ENCODE results near the gene NES. TPM values are rescaled to one million over a fixed set of nuclear protein-coding genes. Genes with fewer than 3 reads are reported as not detected.
A peak's percentile ranks its signal among the peaks of the same experiment; 100 is the strongest.

Gene NES
- total RNA-seq, 1 experiment from 2014 or later = 56.3 TPM

GRCh38 chr1:156700736-156701531, 23.7 kb upstream of the NES start:
- Histone ChIP-seq H3K4me3 (ENCODE audit: low read depth in 2 of 2, low read length in 2 of 2) (peak overlapping the region; percentile 34 to 82), H3K27ac (ENCODE audit: low read length) (peak overlapping the region; percentile 62), H3K27me3 (ENCODE audit: control insufficient read depth, insufficient read depth, low read length) (no peaks in the 10 kb centered on the region), H3K4me1 (ENCODE audit: control insufficient read depth, insufficient read depth, low read length) (peaks cover 70% of the 10 kb centered on the region), H3K36me3 (ENCODE audit: control insufficient read depth, insufficient read depth, low read length) (no peaks in the 10 kb centered on the region; the same call in 1 of the 2 replicates), H3K9me3 (ENCODE audit: control insufficient read depth, insufficient read depth, low read depth, low read length) (no peaks in the 10 kb centered on the region)
- intact Hi-C loops (cut with micrococcal nuclease; ENCODE audit: unreplicated experiment) = no loop called here
- no TSS peak for BruUV-seq (replicated peaks)
- DNase-seq (ENCODE audit: low read depth, low spot score) = no peak
- CTCF ChIA-PET = interaction anchor here (0.5 to 4.6 kb wide), 2 partner anchors 11 to 92 kb away, joined by 4 to 42 read pairs; no protein-coding TSS in a partner anchor
- TF ChIP-seq TCF7L2 (IDR thresholded peaks at IDR 0.05; ENCODE audit: low read depth, low read length) = no peak
- TF ChIP-seq CTCF (IDR thresholded peaks at IDR 0.05) = no peak
- no peak for TF ChIP-seq REST (IDR thresholded peaks at IDR 0.05; ENCODE audit: insufficient read depth in 1 of 2, low read depth in 2 of 2, low read length in 1 of 2)
- no peak for TF ChIP-seq SIN3A (IDR thresholded peaks at IDR 0.05; ENCODE audit: borderline replicate concordance, insufficient read depth, low read depth, low read length)
- no peak for TF ChIP-seq POLR2AphosphoS5 (IDR thresholded peaks at IDR 0.05; ENCODE audit: low read depth, low read length)
- POLR2A ChIA-PET = interaction anchor here (0.5 kb wide), 1 partner anchor 18 kb away, joined by 13 read pairs; no protein-coding TSS in a partner anchor
- no peak for ATAC-seq
- in situ Hi-C loops (cut with HindIII; ENCODE audit: low pct_unique_long_range_greater_than_20kb, low sequenced_read_pairs) = no loop called here

- no peak overlapping the region for H3K4me3 ChIP-seq (ENCODE audit: low read depth in 2 of 2, low read length in 2 of 2)
- peak overlapping the region; percentile 41 for H3K27ac ChIP-seq (ENCODE audit: low read length)
- intact Hi-C loops (cut with micrococcal nuclease; ENCODE audit: unreplicated experiment) = loop anchor here (10.0 kb wide), 1 partner anchor 166 kb away; the partner anchor contains the start of gene NTRK1
- no peak for TF ChIP-seq REST (IDR thresholded peaks at IDR 0.05; ENCODE audit: insufficient read depth in 1 of 2, low read depth in 2 of 2, low read length in 1 of 2)
- no peak for TF ChIP-seq TCF7L2 (IDR thresholded peaks at IDR 0.05; ENCODE audit: low read depth, low read length)
- peak; percentile 21; the same call in 1 of the 2 replicates for TF ChIP-seq POLR2AphosphoS5 (IDR thresholded peaks at IDR 0.05; ENCODE audit: low read depth, low read length)
- TF ChIP-seq CTCF (IDR thresholded peaks at IDR 0.05) = no peak
- ATAC-seq (no peak), DNase-seq (ENCODE audit: low read depth, low spot score) (no peak)
- H3K36me3 ChIP-seq (ENCODE audit: control insufficient read depth, insufficient read depth, low read length) = no peaks in the 10 kb centered on the region
- CTCF ChIA-PET = interaction anchor here (0.6 to 2.3 kb wide), 2 partner anchors 10 to 37 kb away, joined by 3 to 13 read pairs; no protein-coding TSS in a partner anchor
- no peaks in the 10 kb centered on the region for H3K27me3 ChIP-seq (ENCODE audit: control insufficient read depth, insufficient read depth, low read length)
- no TSS peak for BruUV-seq (replicated peaks)
- no peaks in the 10 kb centered on the region for H3K9me3 ChIP-seq (ENCODE audit: control insufficient read depth, insufficient read depth, low read depth, low read length)
- in situ Hi-C loops (cut with HindIII; ENCODE audit: low pct_unique_long_range_greater_than_20kb, low sequenced_read_pairs) = no loop called here
- peaks cover 77% of the 10 kb centered on the region for H3K4me1 ChIP-seq (ENCODE audit: control insufficient read depth, insufficient read depth, low read length)
- POLR2A ChIA-PET = no interaction called here
Measured at GRCh38 chr1:156698995-156699394, 21.8 kb upstream of the NES start.
